Body of pancreas (tissue), 4 donors: ENCODE data around the gene HSD17B1. TPM values are rescaled to one million over a fixed set of nuclear protein-coding genes. Genes with fewer than 3 reads are reported as not detected.

ENCODE experiments used
- ATAC-seq: fragments of 150-250 bp; one replicate; pipeline ENCODE4 v1.9.1; 2016
- DNase-seq, 4 donors: peaks; one replicate each; pipeline ENCODE4 v3.0.0-alpha.2; 2019
- H3K27ac ChIP-seq, 4 donors: fragments of 200-600 bp; sonication (generic); 1 replicate in 3 of 4; 2 replicates in 1 of 4; pipeline versions ENCODE4 v1.5.1 to v1.6.1; 2016 to 2019; ENCODE audit warnings: mild to moderate bottlenecking in 1 of 4, mixed read lengths in 1 of 4, moderate library complexity in 1 of 4
- H3K27me3 ChIP-seq, 2 donors: fragments of 200-600 bp; sonication (generic); one replicate each; pipeline ENCODE4 v1.6.0; 2016; ENCODE audit warnings: mild to moderate bottlenecking in 1 of 2
- H3K36me3 ChIP-seq, 2 donors: fragments of 200-600 bp; sonication (generic); replicated peaks in 1 of 2; 2 replicates each; pipeline ENCODE4 v1.5.1; 2016; ENCODE audit warnings: low read depth in 2 of 2; ENCODE audit not compliant: insufficient read depth in 1 of 2
- H3K4me1 ChIP-seq: fragments of 200-600 bp; sonication (generic); one replicate; pipeline ENCODE4 v1.6.0; 2016
- H3K4me3 ChIP-seq, 2 donors: fragments of 200-600 bp; sonication (generic); 1 replicate in 1 of 2; 2 replicates in 1 of 2; pipeline ENCODE4 v1.5.1; 2016 to 2019
- H3K9me3 ChIP-seq, 3 donors: fragments of 200-600 bp; sonication (generic); 1 replicate in 2 of 3; 2 replicates in 1 of 3; pipeline ENCODE4 v1.5.1; 2016
- CTCF ChIP-seq, 7 experiments: fragments of 450-650 bp in 4 of 7; fragments of 200-600 bp in 3 of 7; sonication (generic) in 3 of 7; IDR thresholded peaks; one replicate each; pipeline ENCODE4 v1.5.1; 2016 to 2019; ENCODE audit warnings: antibody characterized with exemption in 7 of 7
- POLR2A ChIP-seq, 3 donors: fragments of 450-650 bp; IDR thresholded peaks; one replicate each; pipeline ENCODE4 v1.6.1; 2016; ENCODE audit warnings: antibody characterized with exemption in 3 of 3, mild to moderate bottlenecking in 2 of 3
- WGBS, 2 donors: methylation state at CpG; one replicate each; pipeline ENCODE4 v1.1.5; 2017; 5-methylcytosine and 5-hydroxymethylcytosine counted together
- intact Hi-C: fragments of 100-400 bp; cut with DNase I; formaldehyde crosslinking; loops from one replicate; pipeline ENCODE4 v1.15.1; 2023
- total RNA-seq, 2 donors: library from RNA; depleted of rRNA; stranded (reverse); fragments of >200 nt; gene quantifications; one replicate each; pipeline ENCODE4 v1.1.0, GENCODE V29; 2016

HSD17B1 gene
- total RNA-seq, 2 donors from 2014 or later: 0.78 to 9.2 TPM

- H3K4me1 ChIP-seq: no peaks in the 10 kb centered on the region
- TF ChIP-seq CTCF (IDR thresholded peaks at IDR 0.05): no peak
- no peak for TF ChIP-seq POLR2A (IDR thresholded peaks at IDR 0.05)
- H3K36me3 ChIP-seq: no peaks in the 10 kb centered on the region
- H3K4me3 ChIP-seq: no peak overlapping the region
- no peak for DNase-seq
- no peak overlapping the region for H3K27ac ChIP-seq
- no peak for ATAC-seq
- no peaks in the 10 kb centered on the region for H3K27me3 ChIP-seq
- H3K9me3 ChIP-seq: no peaks in the 10 kb centered on the region
- WGBS, 2 donors: 79 to 83% methylated on average over 2 of the region's 2 CpGs
- intact Hi-C loops: loop anchor here (10.0 kb wide), 1 partner anchor 195 kb away; no protein-coding TSS in a partner anchor
Observed at GRCh38 chr17:42509841-42510240, 42.9 kb upstream of the HSD17B1 start.

GRCh38 chr17:42512246-42512645, 40.5 kb upstream of the HSD17B1 start:
- TF ChIP-seq CTCF (IDR thresholded peaks at IDR 0.05) (no peak), POLR2A (IDR thresholded peaks at IDR 0.05) (no peak)
- 87 to 88% methylated on average over 8 to 9 of the region's 9 CpGs for WGBS, 2 donors
- Histone ChIP-seq H3K27ac (no peak overlapping the region), H3K9me3 (no peaks in the 10 kb centered on the region), H3K4me3 (no peak overlapping the region), H3K36me3 (no peaks in the 10 kb centered on the region), H3K4me1 (peaks cover 4% of the 10 kb centered on the region), H3K27me3 (no peaks in the 10 kb centered on the region)
- intact Hi-C loops: loop anchor here (10.0 kb wide), 1 partner anchor 197 kb away; no protein-coding TSS in a partner anchor
- ATAC-seq (no peak), DNase-seq (no peak)

GRCh38 chr17:42512733-42513251, 39.9 kb upstream of the HSD17B1 start:
- ATAC-seq (no peak), DNase-seq (no peak)
- Histone ChIP-seq H3K36me3 (no peaks in the 10 kb centered on the region), H3K9me3 (no peaks in the 10 kb centered on the region), H3K27me3 (no peaks in the 10 kb centered on the region), H3K4me1 (peaks cover 10% of the 10 kb centered on the region), H3K4me3 (no peak overlapping the region), H3K27ac (no peak overlapping the region)
- TF ChIP-seq CTCF (IDR thresholded peaks at IDR 0.05) (no peak), POLR2A (IDR thresholded peaks at IDR 0.05) (no peak)
- intact Hi-C loops: loop anchor here (10.0 kb wide), 1 partner anchor 198 kb away; no protein-coding TSS in a partner anchor
- WGBS, 2 donors: 71 to 74% methylated on average over 5 to 6 of the region's 6 CpGs

- TF ChIP-seq POLR2A (IDR thresholded peaks at IDR 0.05) (no peak), CTCF (IDR thresholded peaks at IDR 0.05) (no peak)
- Histone ChIP-seq H3K4me1 (peaks cover 19% of the 10 kb centered on the region), H3K9me3 (no peaks in the 10 kb centered on the region), H3K27me3 (no peaks in the 10 kb centered on the region), H3K4me3 (no peak overlapping the region), H3K27ac (no peak overlapping the region), H3K36me3 (no peaks in the 10 kb centered on the region)
- intact Hi-C loops: loop anchor here (10.0 kb wide), 1 partner anchor 199 kb away; no protein-coding TSS in a partner anchor
- ATAC-seq (no peak), DNase-seq (no peak)
- 94 to 95% methylated on average over 11 of the region's 11 CpGs for WGBS, 2 donors
Observed at GRCh38 chr17:42513686-42514085, 39.0 kb upstream of the HSD17B1 start.

GRCh38 chr17:42514279-42514678, 38.4 kb upstream of the HSD17B1 start:
- ATAC-seq (no peak), DNase-seq (no peak)
- Histone ChIP-seq H3K9me3 (no peaks in the 10 kb centered on the region), H3K4me1 (peaks cover 25% of the 10 kb centered on the region), H3K36me3 (no peaks in the 10 kb centered on the region), H3K4me3 (no peak overlapping the region), H3K27me3 (no peaks in the 10 kb centered on the region), H3K27ac (no peak overlapping the region)
- intact Hi-C loops: loop anchor here (10.0 kb wide), 1 partner anchor 199 kb away; no protein-coding TSS in a partner anchor
- WGBS, 2 donors: 94 to 99% methylated on average over 9 to 11 of the region's 11 CpGs
- no peak for TF ChIP-seq CTCF (IDR thresholded peaks at IDR 0.05)
- no peak for TF ChIP-seq POLR2A (IDR thresholded peaks at IDR 0.05)
